HG03066 (cell line): ENCODE data around the gene SRGN.
"Not testable (repeated sequence)": the region's sequence is repeated elsewhere in the genome, so short reads cannot be mapped to it uniquely, and the experiment has no call there.

ENCODE experiments used
- ATAC-seq: cut with Tn5 transposase; IDR thresholded peaks from one replicate; pipeline ENCODE4 v1.9.1; 2021; ENCODE audit warnings: low read depth; ENCODE audit not compliant: unreplicated experiment

SRGN gene

GRCh38 chr10:69124563-69125268 lies 36.8 kb downstream of the SRGN start:
- peak; percentile 31 for ATAC-seq

DNA sequence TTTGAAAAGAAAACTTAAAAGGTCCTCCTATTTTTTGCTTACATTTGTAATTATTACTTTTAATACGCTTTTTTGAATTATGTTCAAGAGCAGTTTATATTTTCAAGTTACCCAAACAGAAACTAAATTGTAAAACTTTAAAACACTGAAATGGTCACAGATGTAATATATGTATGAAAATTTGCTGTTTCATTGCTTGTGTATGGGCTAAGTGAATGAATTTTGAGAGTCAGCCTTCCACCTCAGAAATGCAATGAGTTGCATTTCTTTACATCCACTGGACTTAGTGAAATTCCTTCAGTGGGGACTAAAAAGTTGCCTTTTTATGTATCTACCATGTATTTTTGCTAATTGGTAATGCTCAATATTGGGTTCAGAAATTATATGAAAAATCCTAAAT lies 37.7 kb downstream of the SRGN start:
- ATAC-seq, result no peak

DNA sequence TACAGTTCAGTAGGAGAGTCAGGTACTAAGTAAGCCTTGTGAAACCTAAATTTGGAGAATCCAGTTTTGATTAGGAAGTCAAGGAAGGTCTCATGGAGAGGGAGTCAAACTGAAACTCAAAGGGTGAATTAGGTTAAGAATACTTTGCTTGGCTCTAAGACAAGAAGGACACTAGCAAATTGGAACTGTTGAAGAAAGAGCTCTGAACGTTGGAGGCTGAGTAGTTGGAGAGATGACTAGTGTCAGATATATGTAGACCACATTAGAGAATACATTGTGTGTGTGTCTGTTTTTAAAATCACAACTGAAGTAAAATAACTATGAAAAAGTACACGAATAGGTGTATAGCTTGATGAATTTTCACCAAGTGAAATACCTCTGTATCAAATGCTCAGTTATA lies 42.3 kb downstream of the SRGN start:
- no peak for ATAC-seq

DNA sequence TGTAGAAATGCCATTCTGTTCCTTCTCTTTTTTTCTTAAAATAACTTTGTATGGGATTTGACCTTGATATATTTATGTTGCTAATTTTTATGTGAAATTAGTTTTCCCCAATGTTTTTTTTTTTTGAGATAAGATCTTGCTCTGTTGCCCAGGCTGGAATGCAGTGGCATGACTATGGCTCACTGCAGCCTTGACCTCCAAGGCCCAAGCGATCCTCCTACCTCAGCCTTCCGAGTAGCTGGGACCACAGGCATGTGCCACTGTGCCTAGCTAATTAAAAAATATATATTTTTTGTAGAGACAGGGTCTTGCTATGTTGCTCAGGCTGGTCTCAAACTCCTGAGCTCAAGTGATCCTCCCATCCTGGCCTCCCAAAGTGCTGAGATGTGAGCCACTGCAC lies 52.1 kb downstream of the SRGN start:
- ATAC-seq, result no peak

DNA sequence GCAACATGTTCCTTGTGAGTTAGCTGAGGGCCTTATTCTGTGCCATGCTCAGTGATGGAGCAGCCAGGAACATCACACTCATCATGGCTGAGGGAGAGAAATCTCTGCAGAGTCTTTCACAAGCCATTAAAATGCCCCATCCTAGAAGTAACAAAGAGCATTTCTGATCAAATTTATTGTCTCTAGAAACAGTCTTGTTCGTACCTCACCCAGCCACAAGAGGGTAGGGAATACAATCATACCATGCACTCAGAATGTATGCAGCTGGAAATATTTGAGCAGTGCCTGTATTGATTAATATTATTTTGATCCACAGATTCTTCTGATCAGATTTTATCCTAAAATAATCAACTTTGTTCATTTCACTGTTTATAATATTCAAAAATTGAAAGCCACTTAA lies 53.4 kb downstream of the SRGN start:
- ATAC-seq, result no peak

- not testable (repeated sequence) for ATAC-seq
Measured at GRCh38 chr10:69142074-69142473, 54.2 kb downstream of the SRGN start.

GRCh38 chr10:69142983-69143382 lies 55.1 kb downstream of the SRGN start:
- ATAC-seq, result no peak

DNA sequence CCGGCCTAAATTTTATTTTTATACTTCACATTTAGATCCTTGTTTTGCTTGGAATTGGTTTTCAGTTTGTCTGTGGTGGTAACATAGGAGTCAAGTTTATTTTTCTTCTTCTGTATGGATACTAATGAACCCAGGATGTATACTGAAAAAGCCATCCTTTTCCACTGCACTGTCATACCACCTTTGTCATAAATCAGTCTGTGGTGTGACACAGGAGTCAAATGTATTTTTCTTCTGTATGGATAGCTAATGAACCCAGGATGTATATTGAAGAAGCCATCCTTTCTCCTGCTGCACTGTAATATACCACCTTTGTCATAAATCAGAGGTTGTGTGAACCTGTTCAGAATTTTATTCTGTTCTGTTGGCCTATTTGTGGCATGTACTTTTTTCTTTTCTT lies 57.4 kb downstream of the SRGN start:
- no peak for ATAC-seq

DNA sequence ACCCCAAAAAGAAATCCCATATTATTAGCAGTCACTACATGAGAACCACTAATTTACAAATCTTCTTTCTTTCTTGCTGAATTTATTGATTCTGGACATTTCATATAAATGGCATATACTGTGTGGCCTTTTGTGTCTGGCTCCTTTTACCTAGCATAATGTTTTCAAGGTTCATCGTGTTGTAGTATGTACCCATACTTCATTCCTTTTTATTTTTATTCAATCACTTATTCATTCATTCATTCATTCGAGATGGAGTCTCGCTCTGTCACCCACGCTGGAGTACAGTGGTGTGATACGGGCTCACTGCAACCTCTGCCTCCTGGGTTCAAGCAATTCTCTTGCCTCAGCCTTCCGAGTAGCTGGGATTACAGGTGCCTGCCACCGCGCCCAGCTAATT lies 58.0 kb downstream of the SRGN start:
- no peak for ATAC-seq

GRCh38 chr10:69146759-69147158 lies 58.9 kb downstream of the SRGN start:
- no peak for ATAC-seq

- ATAC-seq, result no peak
Measured at GRCh38 chr10:69151984-69152383, 64.1 kb downstream of the SRGN start.

DNA sequence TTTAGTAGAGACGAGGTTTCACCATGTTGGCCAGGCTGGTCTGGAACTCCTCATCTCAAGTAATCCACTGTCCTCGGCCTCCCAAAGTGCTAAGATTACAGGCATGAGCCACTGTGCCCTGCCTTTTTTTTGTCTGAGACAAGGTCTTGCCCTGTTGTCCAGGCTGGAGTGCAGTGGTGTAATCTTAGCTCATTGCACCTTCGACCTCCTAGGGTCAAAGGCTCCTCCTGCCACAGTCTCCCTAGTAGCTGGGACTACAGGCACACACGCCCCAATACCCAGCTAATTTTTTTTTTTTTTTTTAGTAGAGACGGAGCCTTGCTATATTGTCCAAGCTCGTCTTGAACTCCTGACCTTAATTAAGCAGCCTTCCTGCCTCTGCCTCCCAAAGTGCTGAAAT lies 65.3 kb downstream of the SRGN start:
- no peak for ATAC-seq
